NCI-H2081 (cell line): ENCODE results near the gene NRP1.
"Not testable (repeated sequence)": the region's sequence is repeated elsewhere in the genome, so short reads cannot be mapped to it uniquely, and the experiment has no call there.

Experiments used
- DNase-seq, 2 experiments: peaks; one replicate each; lab custom pipeline; 2025; lab: John Stamatoyannopoulos, UW

The NRP1 gene

DNA sequence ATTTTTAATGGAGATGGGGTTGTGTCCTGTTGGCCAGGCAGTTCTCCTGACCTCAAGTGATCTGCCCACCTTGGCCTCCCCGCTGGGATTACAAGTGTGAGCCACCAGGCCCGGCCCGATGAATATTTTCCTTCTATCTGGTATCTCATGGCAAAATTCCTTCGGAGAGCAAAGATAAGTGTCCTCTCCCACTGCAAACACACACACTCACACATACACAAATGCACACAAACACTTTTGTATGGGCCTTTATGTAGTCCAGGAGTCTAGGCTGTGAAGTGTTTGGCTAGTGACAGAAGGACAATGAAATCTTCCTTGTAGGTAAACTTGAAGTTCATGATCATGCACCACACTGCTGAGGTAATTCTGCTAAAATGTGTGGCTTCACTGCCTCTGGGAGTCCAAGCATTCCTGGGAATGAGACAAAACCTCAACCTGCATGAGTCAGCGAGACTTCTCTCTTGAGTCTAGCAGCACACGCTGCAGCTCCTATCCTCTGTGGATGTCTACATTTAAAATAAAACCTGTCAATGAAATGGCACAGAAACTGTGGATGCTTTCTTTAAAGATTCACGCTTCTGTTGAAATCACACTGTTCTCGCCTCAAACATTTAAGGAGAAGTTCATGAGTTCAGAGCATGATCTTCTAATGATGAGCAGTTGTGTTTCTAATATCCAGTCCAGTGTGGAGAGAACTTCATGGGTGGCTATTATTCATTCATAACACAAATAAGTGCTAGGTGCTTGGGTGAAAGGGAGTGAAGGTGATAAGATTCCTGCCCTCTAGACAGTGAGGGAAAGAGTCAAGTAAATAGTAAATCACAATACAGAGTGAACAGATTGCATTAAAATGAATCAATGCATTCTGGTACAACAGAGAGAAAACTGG, 96.5 kb downstream of the NRP1 start:
- no peak for DNase-seq

DNA sequence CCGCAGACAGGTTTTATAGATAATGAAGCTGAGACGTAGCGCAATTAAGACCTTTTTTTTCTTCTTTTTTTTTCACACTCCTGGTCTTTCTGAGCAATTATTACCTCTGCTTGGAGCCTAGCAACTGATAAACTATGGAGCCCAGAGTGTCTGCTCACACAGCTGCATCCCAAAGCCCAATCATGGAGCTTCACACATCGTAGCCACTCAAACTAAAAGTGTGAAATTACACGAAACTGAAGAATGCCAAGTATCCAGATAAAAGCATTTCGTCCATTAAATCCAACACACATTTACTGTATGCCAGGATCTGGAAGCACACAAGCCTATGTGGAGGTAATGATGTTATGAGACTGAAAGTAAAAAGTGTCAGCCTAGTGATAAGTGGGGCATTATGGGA, 97.6 kb downstream of the NRP1 start:
- DNase-seq: no peak

DNA sequence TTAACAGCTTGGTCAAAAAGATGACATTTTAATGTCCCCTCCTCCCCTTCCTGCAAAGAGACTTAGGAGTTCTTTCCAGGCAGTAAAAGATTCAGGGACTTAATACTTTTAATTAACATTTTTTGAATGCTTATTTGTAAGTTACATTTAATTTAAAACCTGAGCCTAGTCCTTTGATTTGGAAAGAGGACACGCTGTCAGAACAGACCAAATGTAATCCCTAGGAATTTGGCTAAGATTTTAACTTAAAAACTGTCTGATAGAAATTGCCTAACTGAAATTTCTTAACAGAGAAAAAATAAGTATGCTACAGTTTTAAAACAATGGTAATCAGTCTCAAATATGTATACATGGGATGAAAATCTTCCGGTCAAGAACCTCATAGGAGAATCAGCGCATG, 98.5 kb downstream of the NRP1 start:
- no peak for DNase-seq

DNA sequence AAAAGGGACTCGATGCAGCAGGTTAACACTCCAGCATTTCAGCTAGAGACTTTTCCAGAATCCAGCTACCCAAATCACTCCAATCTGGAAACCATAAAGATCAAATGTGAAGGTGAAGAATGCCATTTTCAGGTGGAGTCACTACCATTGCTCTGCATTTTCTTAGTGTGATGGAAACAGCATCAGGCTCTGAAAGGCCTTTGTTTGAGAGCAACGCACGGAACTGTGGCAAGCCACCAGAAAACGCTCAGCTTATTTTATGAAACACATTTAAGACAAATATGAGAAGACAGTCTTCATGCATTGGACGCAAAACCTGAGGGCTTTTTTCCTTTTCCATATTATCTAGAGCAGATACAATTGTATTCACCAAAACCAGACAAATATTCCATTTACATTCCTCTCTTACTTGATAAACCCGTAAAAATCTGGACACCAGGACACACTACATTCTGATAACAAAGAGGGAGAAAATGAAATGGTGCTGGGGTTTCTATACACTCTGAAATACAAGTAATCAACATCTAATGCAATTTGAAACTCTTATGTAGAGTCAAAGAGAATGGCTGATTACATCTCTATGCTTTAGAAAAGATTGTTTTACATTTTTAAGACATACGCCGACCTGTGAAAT, 99.1 kb downstream of the NRP1 start:
- DNase-seq: no peak

DNA sequence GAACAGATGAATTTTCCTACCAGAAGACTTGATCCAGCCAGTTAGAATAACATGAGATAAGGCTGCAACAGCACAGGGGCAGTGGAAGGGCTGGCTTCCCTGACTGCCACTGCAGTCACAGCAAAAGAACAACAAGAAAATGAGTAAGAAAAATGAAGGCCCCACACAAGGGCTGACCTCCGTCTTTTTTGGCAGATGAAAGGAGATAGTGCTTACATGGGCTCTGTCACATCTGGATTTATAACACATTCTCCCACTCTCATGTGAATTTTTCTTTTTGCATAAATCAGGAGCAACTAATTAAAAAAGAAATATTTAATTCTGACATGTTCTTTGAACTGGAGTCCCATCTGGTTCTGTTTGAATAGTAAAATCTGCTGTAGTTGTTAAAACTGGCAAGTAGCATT, 99.6 kb downstream of the NRP1 start:
- no peak for DNase-seq

DNA sequence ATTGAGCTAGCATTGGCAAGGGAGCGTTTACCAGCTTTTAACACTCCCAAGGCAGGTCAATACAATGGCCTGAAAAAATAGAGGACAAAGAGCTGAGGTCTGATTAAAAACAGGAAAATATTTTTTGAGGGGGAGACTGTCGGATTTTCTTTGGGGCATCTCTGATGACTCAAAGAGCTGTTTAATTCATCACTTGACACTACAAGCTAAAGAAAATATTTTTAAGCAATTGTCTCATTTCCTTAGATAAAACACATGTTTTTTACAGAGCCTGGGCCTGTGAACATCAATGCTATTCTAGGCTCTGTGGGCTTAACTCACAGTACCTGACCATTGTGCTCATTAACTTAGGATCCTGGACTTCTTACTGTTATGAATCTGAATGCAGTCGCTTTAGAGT, 100.8 kb downstream of the NRP1 start:
- DNase-seq: no peak

DNA sequence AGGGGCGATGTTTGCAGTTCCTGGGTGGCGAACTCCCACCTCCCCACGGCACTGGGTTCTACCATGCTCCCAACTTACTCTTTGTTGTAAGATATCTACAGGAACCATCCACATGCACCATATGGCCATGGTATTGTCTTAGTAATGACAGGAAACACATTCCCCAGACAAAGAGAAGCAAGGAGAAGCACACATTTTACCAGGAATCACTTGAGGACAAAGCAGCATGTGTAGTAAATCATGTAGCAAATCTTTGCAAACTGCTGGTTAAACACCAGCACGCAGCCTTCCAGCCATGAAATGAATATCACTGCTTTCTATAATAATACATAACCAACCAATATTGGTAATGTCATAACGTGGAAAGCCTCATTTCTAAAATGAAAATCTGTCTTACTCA, 101.2 kb downstream of the NRP1 start:
- peak; percentile 18 to 32 for DNase-seq

DNA sequence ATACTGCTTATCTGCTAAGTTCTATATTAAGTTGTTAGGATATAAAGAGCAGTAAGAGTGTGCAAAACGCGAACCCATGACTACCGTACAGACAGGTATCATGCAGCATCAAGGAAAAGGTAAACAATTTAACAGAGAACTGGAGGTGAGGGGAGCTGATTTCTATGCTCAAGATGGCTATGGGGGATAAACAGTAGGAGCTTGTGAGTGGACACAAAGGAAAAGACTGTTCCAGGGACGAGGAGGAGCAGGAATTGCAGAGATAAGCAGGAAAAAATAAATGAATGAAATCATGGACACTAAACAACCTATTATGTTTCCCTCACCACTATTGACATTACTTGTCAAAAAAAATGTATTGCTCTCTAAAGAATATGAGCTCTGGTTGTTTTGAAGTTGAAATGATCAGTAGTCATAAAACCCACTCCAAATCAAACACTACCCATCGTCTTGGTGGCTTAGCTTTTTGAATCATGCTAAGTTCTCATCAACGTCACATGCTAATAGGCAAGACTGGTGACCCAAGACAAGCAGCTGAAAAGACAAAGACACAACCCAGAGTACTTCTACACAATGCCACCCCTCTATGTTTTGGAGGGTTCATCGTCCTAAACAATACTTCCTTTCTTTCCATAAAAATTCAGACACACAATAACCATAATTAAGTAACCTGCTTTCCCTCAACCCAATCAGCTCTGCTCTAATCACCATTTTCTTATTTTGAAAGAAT, 102.7 kb downstream of the NRP1 start:
- DNase-seq: no peak

DNA sequence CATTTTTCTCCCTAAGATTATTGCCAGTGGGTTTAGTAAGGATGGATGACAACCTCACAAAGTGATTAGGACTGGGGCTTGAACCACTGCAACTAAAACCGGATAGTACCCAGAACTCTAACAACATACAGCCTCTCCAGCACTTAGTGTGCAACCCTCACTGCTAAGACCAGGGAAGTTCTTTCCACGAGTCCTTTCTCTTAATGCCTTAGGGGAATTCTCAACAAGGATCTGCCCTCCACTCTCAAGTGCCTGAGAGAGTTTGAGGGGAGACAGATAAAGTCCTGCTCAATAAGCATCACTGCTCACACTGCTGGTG, 104.6 kb downstream of the NRP1 start:
- no peak for DNase-seq

DNA sequence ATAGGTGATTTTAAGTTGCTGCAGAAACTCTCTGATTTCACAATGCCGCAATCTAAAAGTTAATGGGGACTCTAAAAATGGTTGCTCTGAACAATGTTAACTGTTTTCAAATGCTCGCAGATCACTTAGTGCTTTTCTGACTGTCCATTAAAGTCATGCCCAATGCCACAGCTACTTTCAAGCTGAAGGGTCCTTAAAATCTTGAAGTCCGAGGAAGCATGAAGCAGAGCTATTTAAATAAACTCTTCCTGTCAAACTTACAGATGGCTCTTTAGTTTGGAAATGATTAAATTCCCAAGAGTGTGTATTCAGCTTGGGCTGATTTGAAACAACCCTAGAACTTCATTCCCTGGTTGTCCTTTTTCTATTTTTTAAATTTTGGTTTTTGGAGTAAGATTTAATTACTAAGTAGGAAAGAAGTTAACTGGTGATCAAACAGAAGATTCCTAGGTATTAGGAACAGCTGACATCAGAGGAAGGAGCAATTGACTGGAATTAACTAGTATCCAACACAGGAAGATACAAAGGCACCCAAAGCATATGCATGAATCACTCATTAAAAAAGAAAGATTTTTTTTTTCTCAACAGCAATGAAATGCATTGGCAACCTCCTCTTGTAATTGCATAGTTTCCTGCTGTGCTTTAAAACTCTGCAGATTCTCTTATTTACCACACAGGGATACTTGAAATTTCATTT, 105.1 kb downstream of the NRP1 start:
- DNase-seq: no peak

DNA sequence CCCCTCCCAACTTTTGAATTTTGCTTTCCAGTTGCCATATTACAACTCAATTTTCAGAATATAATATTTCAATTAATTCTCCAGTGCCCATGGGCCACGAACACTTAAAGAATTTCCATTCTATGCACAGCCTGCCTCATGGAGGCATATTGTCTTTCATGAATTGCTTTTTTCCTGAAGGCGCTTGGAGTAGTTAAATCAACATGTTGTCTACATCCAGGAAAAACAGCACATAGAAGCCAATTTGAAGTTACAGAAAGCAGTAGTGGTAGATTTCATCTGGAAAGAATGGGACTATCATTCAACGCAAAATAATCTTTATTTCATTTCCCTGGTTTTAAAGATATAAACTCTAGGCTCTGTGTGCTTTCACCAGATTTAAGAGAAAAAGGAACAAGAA, 106.0 kb downstream of the NRP1 start:
- DNase-seq: no peak

DNA sequence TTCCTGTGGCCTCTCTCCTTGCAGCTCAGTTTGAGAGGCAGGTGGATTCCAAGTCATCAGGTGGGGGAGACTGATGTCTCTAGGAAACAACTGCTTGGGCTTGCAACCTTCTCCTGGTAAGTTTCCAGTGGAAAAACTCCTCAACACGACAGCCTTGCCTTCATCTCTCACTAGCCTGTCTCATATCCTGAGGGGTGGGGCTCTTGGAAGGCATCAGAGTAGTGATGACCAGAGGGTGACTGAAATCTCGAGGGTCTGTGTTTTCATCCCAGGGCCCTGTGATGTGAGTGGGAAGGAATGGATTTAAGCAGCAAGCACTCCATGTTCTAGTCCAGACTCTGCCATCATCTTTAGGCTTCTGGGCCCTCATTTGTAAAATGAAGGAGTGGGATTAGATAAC, 107.0 kb downstream of the NRP1 start:
- DNase-seq: no peak

DNA sequence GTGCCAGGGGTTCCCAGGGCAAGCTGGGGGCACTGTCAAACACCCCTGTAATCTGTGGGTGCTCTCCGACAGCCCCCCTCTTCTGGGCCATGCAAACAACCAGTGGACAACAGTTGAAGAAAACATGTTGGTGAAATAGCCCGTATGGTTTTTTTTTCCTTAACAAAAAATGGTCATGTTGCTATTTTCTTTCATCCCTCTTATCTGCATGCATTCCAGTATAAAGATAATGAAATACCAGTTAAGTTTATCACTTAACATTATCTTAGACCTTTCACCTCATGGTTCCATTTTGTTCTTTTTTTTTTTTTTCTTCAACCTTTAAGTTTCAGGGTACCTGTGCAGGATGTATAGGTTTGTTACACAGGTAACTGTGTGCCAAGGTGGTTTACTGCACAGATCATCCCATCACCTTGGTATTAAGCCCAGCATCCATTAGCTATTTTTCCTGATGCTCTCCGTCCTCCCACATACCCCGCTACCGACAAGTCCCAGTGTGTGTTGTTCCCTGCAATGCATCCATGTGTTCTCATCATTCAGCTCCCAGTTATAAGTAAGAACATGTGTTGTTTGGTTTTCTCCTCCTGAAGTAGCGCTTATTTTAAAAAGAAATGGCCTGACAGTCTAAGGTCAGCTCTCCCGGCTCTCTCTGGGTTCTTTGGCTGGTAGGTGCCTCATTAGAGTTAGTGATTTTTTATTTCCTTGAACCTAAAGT, 110.1 kb downstream of the NRP1 start:
- DNase-seq: no peak

DNA sequence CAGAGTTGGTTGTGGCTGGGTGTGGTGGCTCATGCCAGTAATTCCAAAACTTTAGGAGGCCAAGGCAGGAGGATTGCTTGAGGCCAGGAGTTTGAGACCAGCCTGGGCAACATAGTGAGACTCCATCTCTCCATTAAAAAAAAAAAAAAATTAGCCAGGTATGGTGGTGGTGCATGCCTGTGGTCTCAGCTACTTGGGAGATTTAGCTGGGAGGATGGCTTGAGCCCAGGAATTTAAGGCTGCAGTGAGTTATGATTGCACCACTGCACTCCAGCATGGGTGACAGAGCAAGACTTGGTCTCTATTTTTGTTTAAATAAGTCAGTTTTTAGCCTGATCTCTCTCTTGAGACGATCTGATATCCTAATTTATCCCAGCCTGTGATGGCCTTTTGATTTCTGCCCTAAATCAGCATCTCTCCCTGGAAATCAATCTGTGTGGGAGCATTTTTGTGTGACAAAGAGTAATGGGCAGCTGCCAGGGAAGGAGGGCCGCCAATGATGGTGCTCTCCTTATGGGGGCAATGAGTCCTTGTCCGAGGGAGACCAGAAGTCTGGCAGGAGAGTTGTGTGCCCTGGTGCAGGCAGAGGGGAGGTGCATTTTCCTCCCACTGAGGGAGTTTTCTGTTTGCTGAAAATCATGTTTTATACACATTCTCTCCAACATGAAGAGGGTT, 111.0 kb downstream of the NRP1 start:
- no peak for DNase-seq

DNA sequence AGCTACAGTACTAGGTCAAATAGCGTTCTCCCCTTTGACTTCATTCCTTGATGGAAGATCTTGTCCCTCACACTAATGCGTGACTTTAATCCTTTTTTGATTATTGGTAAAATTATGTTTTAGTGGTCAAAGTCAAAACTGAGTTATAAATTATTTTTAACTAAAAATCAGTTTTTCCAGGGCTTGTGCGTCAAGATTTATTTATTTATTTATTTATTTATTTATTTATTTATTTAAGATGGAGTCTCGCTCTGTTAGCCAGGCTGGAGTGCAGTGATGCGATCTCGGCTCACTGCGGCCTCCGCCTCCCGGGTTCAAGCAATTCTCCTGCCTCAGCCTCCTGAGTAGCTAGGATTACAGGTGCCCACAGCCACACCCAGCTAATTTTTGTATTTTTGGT, 112.2 kb downstream of the NRP1 start:
- not testable (repeated sequence) for DNase-seq

DNA sequence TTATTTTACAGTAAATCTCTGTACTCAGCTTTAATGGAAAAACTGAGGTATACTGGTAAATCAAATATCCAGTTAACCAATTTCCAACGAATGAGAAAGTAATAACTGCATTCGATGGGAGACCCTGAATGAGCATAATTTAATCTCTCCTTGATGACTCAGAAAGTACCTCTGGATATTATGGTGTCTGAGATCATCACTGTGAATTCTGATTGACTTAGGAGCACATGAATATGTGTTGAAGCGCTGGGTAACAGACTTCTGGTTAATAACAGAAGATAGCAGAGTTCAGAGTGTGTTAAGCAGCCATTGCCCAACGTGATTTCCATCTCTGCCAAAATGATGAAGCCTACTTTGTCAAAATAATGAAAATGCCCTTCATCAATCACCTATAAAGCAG, 116.6 kb downstream of the NRP1 start:
- peak in 1 of 2 experiments; percentile 12 for DNase-seq

DNA sequence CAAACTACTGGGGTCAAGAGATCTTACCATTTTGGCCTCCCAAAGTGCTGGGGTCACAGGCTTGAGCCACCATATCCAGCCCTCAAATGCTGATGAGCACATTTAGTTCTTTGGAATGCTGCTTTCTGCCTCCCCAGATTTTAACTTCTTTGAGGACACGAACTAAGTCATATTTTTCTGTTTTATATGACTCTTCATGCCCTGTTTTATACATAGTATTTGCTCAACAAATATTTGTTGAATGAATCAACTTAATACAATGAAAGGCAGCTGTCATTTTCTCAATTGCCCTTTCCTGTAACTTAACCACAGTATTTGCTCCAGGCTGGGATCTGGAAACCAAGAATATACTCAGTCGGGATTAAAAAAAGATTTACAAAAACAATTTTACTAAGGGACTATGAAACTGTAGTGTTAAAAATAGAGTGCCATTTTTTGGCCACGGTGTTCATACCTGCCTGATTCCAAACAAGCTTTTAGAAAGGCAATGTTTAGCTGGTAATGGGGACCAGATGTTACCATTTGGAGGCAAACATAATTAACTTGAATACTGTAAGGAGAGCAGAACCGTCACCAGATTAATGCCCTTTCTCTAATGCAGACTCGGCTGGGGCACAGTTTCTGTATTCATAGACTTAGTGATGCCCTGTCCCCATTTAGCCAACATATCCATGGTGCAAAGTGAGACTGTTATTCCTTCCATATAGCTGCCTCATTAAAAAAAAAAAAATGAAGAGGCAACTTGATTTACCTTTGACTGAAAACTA, 117.6 kb downstream of the NRP1 start:
- DNase-seq: peak; percentile 64 to 88

DNA sequence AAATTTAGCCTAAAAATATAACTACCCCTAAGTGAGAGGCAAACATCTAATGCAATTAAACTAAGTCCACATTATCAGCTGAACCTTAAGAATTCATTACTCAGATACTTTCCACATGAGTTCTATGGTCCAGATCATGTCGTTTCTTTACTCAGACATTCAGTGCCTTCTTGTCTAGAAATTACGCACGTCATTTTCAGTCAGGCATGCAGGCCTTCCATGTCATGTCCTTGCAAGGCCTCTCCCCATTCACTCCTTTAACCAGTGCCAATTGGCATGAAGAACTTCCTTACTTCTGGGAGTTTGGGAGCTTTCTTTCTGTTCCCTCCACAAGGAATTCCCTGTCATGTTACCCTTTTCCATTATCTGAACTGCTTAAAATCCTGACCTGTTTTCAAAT, 118.8 kb downstream of the NRP1 start:
- no peak for DNase-seq

DNA sequence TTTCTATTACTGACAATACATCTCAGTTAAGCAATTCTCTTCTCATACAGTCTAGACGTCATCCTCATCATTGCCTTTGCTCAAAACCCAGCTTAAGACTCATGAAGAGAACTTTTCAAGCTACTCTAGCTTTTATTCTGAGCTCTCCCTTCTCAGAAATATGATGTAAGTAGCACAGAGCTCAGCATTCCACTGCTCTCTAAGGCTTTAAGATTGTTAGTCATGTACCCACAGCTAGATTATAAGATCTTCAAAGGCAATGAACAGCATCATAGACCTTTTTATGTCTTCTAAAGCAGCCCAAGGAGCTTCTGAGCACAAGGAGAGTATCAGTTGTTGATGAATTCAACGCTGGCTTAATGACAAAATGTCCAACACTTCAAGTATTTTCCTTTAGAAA, 119.3 kb downstream of the NRP1 start:
- no peak for DNase-seq

DNA sequence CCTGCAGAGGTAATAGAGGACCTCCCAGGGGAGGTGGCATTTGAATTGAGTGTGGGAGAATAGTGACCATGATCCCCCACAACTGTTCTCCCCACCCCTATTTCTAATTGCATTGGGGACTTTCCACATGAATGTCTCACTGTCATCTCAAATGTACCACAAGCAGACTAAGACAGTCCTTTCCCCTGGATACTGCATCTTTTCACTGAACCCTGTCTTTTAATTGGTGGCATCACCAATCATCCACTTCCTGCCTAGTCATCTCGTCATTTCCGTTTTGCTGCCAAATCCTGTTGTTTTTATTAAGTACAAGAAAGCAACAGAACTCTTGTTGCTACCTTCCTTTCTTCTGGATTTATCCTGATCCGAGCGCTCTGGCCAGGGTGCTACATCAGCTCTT, 120.3 kb downstream of the NRP1 start:
- DNase-seq: no peak
